Measurements from ENCODE around the gene RPL23. TPM values are rescaled to one million over a fixed set of nuclear protein-coding genes. Genes with fewer than 3 reads are reported as not detected.

Gene RPL23
- total RNA-seq, 1 experiment from 2014 or later: 1,631 TPM

GRCh38 chr17:38893113-38893512 is 39.6 kb upstream of the RPL23 start:
- Histone ChIP-seq H3K4me2 (ENCODE audit: low read length) (no peak overlapping the region), H3K4me1 (ENCODE audit: control insufficient read depth in 1 of 2, insufficient read depth in 2 of 2, low read length in 2 of 2) (no peaks in the 10 kb centered on the region), H3K27me3 (ENCODE audit: insufficient read depth, low read length) (no peaks in the 10 kb centered on the region), H3K79me2 (ENCODE audit: insufficient read depth, low read length) (peaks cover 21% of the 10 kb centered on the region), H3K9ac (ENCODE audit: low read length) (no peak overlapping the region), H3K27ac (ENCODE audit: low read depth, low read length) (no peak overlapping the region), H3K9me3 (ENCODE audit: control insufficient read depth in 1 of 2, insufficient read depth in 1 of 2, low read depth in 1 of 2, low read length in 2 of 2) (no peaks in the 10 kb centered on the region), H3K9me2 (ENCODE audit: insufficient read depth) (no peaks in the 10 kb centered on the region), H3K36me3 (ENCODE audit: control insufficient read depth in 1 of 2, insufficient read depth in 2 of 2, low read length in 2 of 2) (peaks cover 19 to 41% of the 10 kb centered on the region in 2 experiments; a peak in 3 of 4 replicates), H3K4me3 (replicated peaks in 1 of 2; ENCODE audit: low read depth in 1 of 2, low read length in 2 of 2) (no peak overlapping the region), H2AFZ (ENCODE audit: low read depth, low read length, poor library complexity, severe bottlenecking) (no peak overlapping the region), H4K20me1 (ENCODE audit: insufficient read depth) (no peaks in the 10 kb centered on the region)
- ATAC-seq: no peak
- ChIA-PET RAD21 (ENCODE audit: low non-redundant PET in 1 of 2, low total read pairs in 2 of 2, uncharacterized antibody in 2 of 2, unreplicated experiment in 2 of 2) (no interaction called here), CTCF (no interaction called here), POLR2A (no interaction called here)
- intact Hi-C loops (cut with micrococcal nuclease): no loop called here
- BruUV-seq (replicated peaks): no TSS peak
- DNase-seq (ENCODE audit: low read depth, low spot score): no peak
- TF ChIP-seq JUND (IDR thresholded peaks at IDR 0.05) (no peak), POLR2A (IDR thresholded peaks at IDR 0.05; ENCODE audit: borderline replicate concordance, extremely low read depth, insufficient read depth, insufficient read length) (no peak)

- CTCF ChIA-PET: no interaction called here
Observed at GRCh38 chr17:38892620-38893019, 39.1 kb upstream of the RPL23 start.

More at GRCh38 chr17:38892620-38893019, 39.1 kb upstream of the RPL23 start:
- Histone ChIP-seq H3K4me2 (ENCODE audit: low read length) (no peak overlapping the region), H2AFZ (ENCODE audit: low read depth, low read length, poor library complexity, severe bottlenecking) (no peak overlapping the region), H3K27me3 (ENCODE audit: insufficient read depth, low read length) (no peaks in the 10 kb centered on the region), H3K4me1 (ENCODE audit: control insufficient read depth in 1 of 2, insufficient read depth in 2 of 2, low read length in 2 of 2) (no peaks in the 10 kb centered on the region), H4K20me1 (ENCODE audit: insufficient read depth) (no peaks in the 10 kb centered on the region), H3K4me3 (replicated peaks in 1 of 2; ENCODE audit: low read depth in 1 of 2, low read length in 2 of 2) (no peak overlapping the region), H3K9me2 (ENCODE audit: insufficient read depth) (no peaks in the 10 kb centered on the region), H3K36me3 (ENCODE audit: control insufficient read depth in 1 of 2, insufficient read depth in 2 of 2, low read length in 2 of 2) (peaks cover 17 to 41% of the 10 kb centered on the region in 2 experiments; a peak in 3 of 4 replicates), H3K9ac (ENCODE audit: low read length) (no peak overlapping the region), H3K27ac (ENCODE audit: low read depth, low read length) (no peak overlapping the region), H3K9me3 (ENCODE audit: control insufficient read depth in 1 of 2, insufficient read depth in 1 of 2, low read depth in 1 of 2, low read length in 2 of 2) (no peaks in the 10 kb centered on the region), H3K79me2 (ENCODE audit: insufficient read depth, low read length) (peaks cover 26% of the 10 kb centered on the region)
- TF ChIP-seq CEBPB (IDR thresholded peaks at IDR 0.05; ENCODE audit: low read depth): no peak
- no peak for TF ChIP-seq SRF (IDR thresholded peaks at IDR 0.05; ENCODE audit: low read depth)
- TF ChIP-seq JUND (IDR thresholded peaks at IDR 0.05): no peak
- TF ChIP-seq TCF7L2 (IDR thresholded peaks at IDR 0.05; ENCODE audit: borderline replicate concordance, extremely low read depth, insufficient read depth, insufficient read length): no peak
- no peak for TF ChIP-seq YY1 (IDR thresholded peaks at IDR 0.05; ENCODE audit: extremely low read depth, insufficient replicate concordance, low read depth, low read length)
- TF ChIP-seq CBX3 (IDR thresholded peaks at IDR 0.05; ENCODE audit: low read depth): no peak
- POLR2A ChIA-PET: no interaction called here
- BruUV-seq (replicated peaks): no TSS peak
- RAD21 ChIA-PET (ENCODE audit: low non-redundant PET in 1 of 2, low total read pairs in 2 of 2, uncharacterized antibody in 2 of 2, unreplicated experiment in 2 of 2): no interaction called here
- intact Hi-C loops (cut with micrococcal nuclease): no loop called here
- no peak for DNase-seq (ENCODE audit: low read depth, low spot score)
- ATAC-seq: no peak
